Liver (tissue), 9 donors: ENCODE data around the gene FAXDC2. TPM values are rescaled to one million over a fixed set of nuclear protein-coding genes. Genes with fewer than 3 reads are reported as not detected.

Experiments
- DNase-seq: peaks from one replicate; pipeline ENCODE4 v3.0.0-alpha.2; 2017; ENCODE audit warnings: low spot score
- H3K27ac ChIP-seq, 2 donors: one replicate each; pipeline ENCODE4 v1.7.0; 2013; ENCODE audit warnings: inconsistent platforms in 2 of 2, low read length in 2 of 2, control low read depth in 1 of 2, low read depth in 1 of 2, mild to moderate bottlenecking in 1 of 2
- H3K27me3 ChIP-seq, 4 donors: one replicate each; pipeline versions ENCODE4 v1.6.1 to v1.7.0; 2013; ENCODE audit warnings: low read length in 3 of 4, inconsistent platforms in 1 of 4, mild to moderate bottlenecking in 1 of 4, moderate library complexity in 1 of 4; ENCODE audit not compliant: control insufficient read depth in 4 of 4, insufficient read depth in 4 of 4
- H3K36me3 ChIP-seq, 4 donors: one replicate each; pipeline versions ENCODE4 v1.6.1 to v1.7.0; 2013; ENCODE audit warnings: low read length in 3 of 4, mild to moderate bottlenecking in 3 of 4, low read depth in 1 of 4, moderate library complexity in 1 of 4; ENCODE audit not compliant: control insufficient read depth in 4 of 4, insufficient read depth in 3 of 4
- H3K4me1 ChIP-seq, 4 donors: one replicate each; pipeline versions ENCODE4 v1.6.1 to v1.7.0; 2013; ENCODE audit warnings: low read length in 3 of 4, mild to moderate bottlenecking in 3 of 4, moderate library complexity in 1 of 4; ENCODE audit not compliant: control insufficient read depth in 4 of 4, insufficient read depth in 4 of 4
- H3K4me3 ChIP-seq, 3 donors: one replicate each; pipeline versions ENCODE4 v1.6.1 to v1.7.0; 2013; ENCODE audit warnings: low read length in 3 of 3, control low read depth in 1 of 3, low read depth in 1 of 3, mild to moderate bottlenecking in 1 of 3
- H3K9ac ChIP-seq, 2 donors: one replicate each; pipeline ENCODE4 v1.7.0; 2013; ENCODE audit warnings: low read length in 2 of 2, mild to moderate bottlenecking in 2 of 2, moderate library complexity in 2 of 2, control low read depth in 1 of 2, low read depth in 1 of 2
- H3K9me3 ChIP-seq, 4 donors: one replicate each; pipeline versions ENCODE4 v1.6.1 to v1.7.0; 2013; ENCODE audit warnings: low read length in 3 of 4; ENCODE audit not compliant: control insufficient read depth in 4 of 4
- ATF3 ChIP-seq: IDR thresholded peaks from 2 replicates; pipeline ENCODE4 v1.6.1; 2016; ENCODE audit warnings: antibody characterized with exemption
- CTCF ChIP-seq: fragments of 150-350 bp; IDR thresholded peaks from 2 replicates; pipeline ENCODE4 v1.5.1; 2017; ENCODE audit warnings: improper control_type of control experiment, low read depth, low read length; ENCODE audit not compliant: missing input control
- EGR1 ChIP-seq, 2 donors: IDR thresholded peaks; 2 replicates each; pipeline ENCODE4 v1.6.1; 2016 to 2018; ENCODE audit warnings: antibody characterized with exemption in 2 of 2, low read depth in 2 of 2
- FOXA2 ChIP-seq: IDR thresholded peaks from 2 replicates; pipeline ENCODE4 v1.6.1; 2016; ENCODE audit warnings: antibody characterized with exemption
- HNF4A ChIP-seq, 2 donors: conservative IDR thresholded peaks; 2 replicates each; pipeline ENCODE4 v1.6.1; 2016; ENCODE audit warnings: antibody characterized with exemption in 2 of 2, mild to moderate bottlenecking in 2 of 2
- MAX ChIP-seq: IDR thresholded peaks from 2 replicates; pipeline ENCODE4 v1.6.1; 2016; ENCODE audit warnings: antibody characterized with exemption
- NR2F2 ChIP-seq: IDR thresholded peaks from 2 replicates; pipeline ENCODE4 v1.6.1; 2016; ENCODE audit warnings: antibody characterized with exemption
- RAD21 ChIP-seq, 2 donors: IDR thresholded peaks; 2 replicates each; pipeline ENCODE4 v1.6.1; 2016; ENCODE audit warnings: antibody characterized with exemption in 2 of 2, mild to moderate bottlenecking in 2 of 2
- REST ChIP-seq: IDR thresholded peaks from 2 replicates; pipeline ENCODE4 v1.6.1; 2016; ENCODE audit warnings: antibody characterized with exemption, mild to moderate bottlenecking
- RXRA ChIP-seq, 2 donors: IDR thresholded peaks; 2 replicates each; pipeline ENCODE4 v1.6.1; 2017 to 2018; ENCODE audit warnings: antibody characterized with exemption in 2 of 2, mild to moderate bottlenecking in 1 of 2
- SP1 ChIP-seq: IDR thresholded peaks from 2 replicates; pipeline ENCODE4 v1.6.1; 2018; ENCODE audit warnings: antibody characterized with exemption, mild to moderate bottlenecking
- TAF1 ChIP-seq: conservative IDR thresholded peaks from 2 replicates; pipeline ENCODE4 v1.6.1; 2016; ENCODE audit warnings: antibody characterized with exemption, mild to moderate bottlenecking
- YY1 ChIP-seq: IDR thresholded peaks from 2 replicates; pipeline ENCODE4 v1.6.1; 2016; ENCODE audit warnings: antibody characterized with exemption, mild to moderate bottlenecking
- ZBTB33 ChIP-seq: IDR thresholded peaks from 2 replicates; pipeline ENCODE4 v1.6.1; 2016; ENCODE audit warnings: antibody characterized with exemption
- WGBS: extraction: QIAGEN DNeasy Blood & Tissue Kit; methylation state at CpG from one replicate; pipeline ENCODE4 v1.1.7; 2013; 5-methylcytosine and 5-hydroxymethylcytosine counted together
- polyA plus RNA-seq, 2 donors: library from polyadenylated mRNA; stranded (reverse) in 1 of 2; unstranded in 1 of 2; fragments of 200-250 nt in 1 of 2; fragments of >200 nt in 1 of 2; fragmentation: Nextera tagmentation in 1 of 2; extraction: Ambion mirVana in 1 of 2; gene quantifications; one replicate each; pipeline versions ENCODE4 v1.2.1 to v1.2.3, GENCODE V29; 2013 to 2015
- total RNA-seq, 2 donors: library from RNA; depleted of rRNA; stranded (reverse); fragments of >200 nt; gene quantifications; one replicate each; pipeline ENCODE4 v1.2.3, GENCODE V29; 2014
- donor health status: healthy.
- donor health status: healthy.
- donor health status: healthy.
- donor health status: healthy.
- donor health status: healthy.

Gene FAXDC2
- total and polyA plus RNA-seq, 4 donors = 27.5 to 110 (median 64.5) TPM

GRCh38 chr5:154801083-154801482 lies 49.3 kb downstream of the FAXDC2 start (continued):
- TF ChIP-seq SP1 = no peak

- Histone ChIP-seq H3K9ac (no peak overlapping the region), H3K36me3 (peaks cover 24 to 76% (median 67%) of the 10 kb centered on the region in 4 donors), H3K9me3 (no peaks in the 10 kb centered on the region), H3K4me1 (no peaks in the 10 kb centered on the region), H3K27ac (no peak overlapping the region), H3K4me3 (no peak overlapping the region), H3K27me3 (no peaks in the 10 kb centered on the region)
- DNase-seq = no peak
- TF ChIP-seq RXRA (IDR thresholded peaks at IDR 0.05) (no peak), REST (no peak), NR2F2 (no peak), HNF4A (conservative IDR thresholded peaks at IDR 0.05) (no peak), YY1 (no peak), RAD21 (IDR thresholded peaks at IDR 0.05) (no peak), TAF1 (no peak), FOXA2 (no peak), CTCF (no peak), SP1 (no peak)
These were observed 49.8 kb downstream of the FAXDC2 start for GRCh38 chr5:154800582-154800981.

- Histone ChIP-seq H3K4me3 (no peak overlapping the region), H3K9me3 (no peaks in the 10 kb centered on the region), H3K9ac (no peak overlapping the region), H3K27ac (no peak overlapping the region), H3K27me3 (no peaks in the 10 kb centered on the region), H3K36me3 (peaks cover 21 to 69% (median 61%) of the 10 kb centered on the region in 4 donors), H3K4me1 (no peaks in the 10 kb centered on the region)
- 94% methylated on average over 4 of the region's 4 CpGs for WGBS
- DNase-seq = no peak
- no peak for TF ChIP-seq MAX
These were observed 52.6 kb downstream of the FAXDC2 start for GRCh38 chr5:154797762-154798161.

GRCh38 chr5:154795235-154795596 lies 55.2 kb downstream of the FAXDC2 start:
- Histone ChIP-seq H3K9ac (no peak overlapping the region), H3K4me3 (no peak overlapping the region), H3K27me3 (no peaks in the 10 kb centered on the region), H3K27ac (no peak overlapping the region), H3K9me3 (no peaks in the 10 kb centered on the region), H3K4me1 (no peaks in the 10 kb centered on the region), H3K36me3 (peaks cover 13 to 60% (median 45%) of the 10 kb centered on the region in 4 donors)
- no peak for DNase-seq
- WGBS = 92% methylated on average over 3 of the region's 3 CpGs
- TF ChIP-seq NR2F2 (no peak), EGR1 (IDR thresholded peaks at IDR 0.05; ENCODE audit: low read depth in 2 of 2) (no peak), REST (no peak), HNF4A (conservative IDR thresholded peaks at IDR 0.05) (no peak), ZBTB33 (no peak), ATF3 (no peak)
